Measurements from ENCODE around the gene CCDC178. TPM values are rescaled to one million over a fixed set of nuclear protein-coding genes. Genes with fewer than 3 reads are reported as not detected.

Gene CCDC178
- total RNA-seq, 2 experiments from 2014 or later = not detected

GRCh38 chr18:33114749-33115148 lies 325.8 kb downstream of the CCDC178 start:
- H3K36me3 Mint-ChIP-seq = no peaks in the 10 kb centered on the region
- no peaks in the 10 kb centered on the region for H3K4me1 Mint-ChIP-seq
- H3K4me3 Mint-ChIP-seq = no peak overlapping the region
- POLR2A ChIA-PET = no interaction called here
- H3K27ac Mint-ChIP-seq = no peak overlapping the region
- ATAC-seq (ENCODE audit: low read depth) = no peak
- DNase-seq = no peak
- H3K9me3 Mint-ChIP-seq = peaks cover 4% of the 10 kb centered on the region
- H3K27me3 Mint-ChIP-seq = no peaks in the 10 kb centered on the region

- H3K4me1 Mint-ChIP-seq = no peaks in the 10 kb centered on the region
- H3K4me3 Mint-ChIP-seq = no peak overlapping the region
- peaks cover 4% of the 10 kb centered on the region for H3K9me3 Mint-ChIP-seq
- no peaks in the 10 kb centered on the region for H3K36me3 Mint-ChIP-seq
- no peaks in the 10 kb centered on the region for H3K27me3 Mint-ChIP-seq
- H3K27ac Mint-ChIP-seq = no peak overlapping the region
- no peak for DNase-seq
- POLR2A ChIA-PET = no interaction called here
- no peak for ATAC-seq (ENCODE audit: low read depth)
Observed at GRCh38 chr18:33113416-33113815, 327.1 kb downstream of the CCDC178 start.

GRCh38 chr18:33107511-33107910 lies 333.0 kb downstream of the CCDC178 start:
- Mint-ChIP-seq H3K4me3 (no peak overlapping the region), H3K9me3 (no peaks in the 10 kb centered on the region), H3K4me1 (no peaks in the 10 kb centered on the region), H3K27me3 (no peaks in the 10 kb centered on the region), H3K27ac (no peak overlapping the region), H3K36me3 (no peaks in the 10 kb centered on the region)
- ATAC-seq (ENCODE audit: low read depth) (no peak), DNase-seq (no peak)
- POLR2A ChIA-PET = no interaction called here

GRCh38 chr18:33101316-33101715 lies 339.2 kb downstream of the CCDC178 start:
- Mint-ChIP-seq H3K27ac (no peak overlapping the region), H3K4me3 (no peak overlapping the region), H3K36me3 (no peaks in the 10 kb centered on the region), H3K9me3 (no peaks in the 10 kb centered on the region), H3K4me1 (no peaks in the 10 kb centered on the region), H3K27me3 (no peaks in the 10 kb centered on the region)
- no peak for DNase-seq
- ATAC-seq (ENCODE audit: low read depth) = no peak
- POLR2A ChIA-PET = no interaction called here

- no peaks in the 10 kb centered on the region for H3K36me3 Mint-ChIP-seq
- DNase-seq (no peak), ATAC-seq (ENCODE audit: low read depth) (no peak)
- H3K9me3 Mint-ChIP-seq = no peaks in the 10 kb centered on the region
- no peak overlapping the region for H3K4me3 Mint-ChIP-seq
- no peak overlapping the region for H3K27ac Mint-ChIP-seq
- POLR2A ChIA-PET = no interaction called here
- H3K4me1 Mint-ChIP-seq = no peaks in the 10 kb centered on the region
- H3K27me3 Mint-ChIP-seq = no peaks in the 10 kb centered on the region
Observed at GRCh38 chr18:33099626-33100025, 340.9 kb downstream of the CCDC178 start.

GRCh38 chr18:33097126-33097525 lies 343.4 kb downstream of the CCDC178 start:
- POLR2A ChIA-PET = no interaction called here
- Mint-ChIP-seq H3K27me3 (no peaks in the 10 kb centered on the region), H3K36me3 (no peaks in the 10 kb centered on the region), H3K9me3 (no peaks in the 10 kb centered on the region), H3K27ac (no peak overlapping the region), H3K4me1 (no peaks in the 10 kb centered on the region), H3K4me3 (no peak overlapping the region)
- DNase-seq = no peak
- ATAC-seq (ENCODE audit: low read depth) = no peak

GRCh38 chr18:33090461-33090860 lies 350.1 kb downstream of the CCDC178 start:
- Mint-ChIP-seq H3K4me1 (no peaks in the 10 kb centered on the region), H3K27me3 (no peaks in the 10 kb centered on the region), H3K36me3 (no peaks in the 10 kb centered on the region), H3K27ac (no peak overlapping the region), H3K4me3 (no peak overlapping the region), H3K9me3 (no peaks in the 10 kb centered on the region)
- POLR2A ChIA-PET = no interaction called here
- DNase-seq = no peak
- ATAC-seq (ENCODE audit: low read depth) = no peak

GRCh38 chr18:33076601-33077000 lies 363.9 kb downstream of the CCDC178 start:
- DNase-seq = no peak
- H3K27me3 Mint-ChIP-seq = no peaks in the 10 kb centered on the region
- no peaks in the 10 kb centered on the region for H3K4me1 Mint-ChIP-seq
- no peak overlapping the region for H3K4me3 Mint-ChIP-seq
- no peak for ATAC-seq (ENCODE audit: low read depth)
- no peaks in the 10 kb centered on the region for H3K36me3 Mint-ChIP-seq
- POLR2A ChIA-PET = no interaction called here
- H3K9me3 Mint-ChIP-seq = peaks cover 3% of the 10 kb centered on the region
- no peak overlapping the region for H3K27ac Mint-ChIP-seq

GRCh38 chr18:33074125-33074524 lies 366.4 kb downstream of the CCDC178 start:
- Mint-ChIP-seq H3K9me3 (peaks cover 4% of the 10 kb centered on the region), H3K4me3 (no peak overlapping the region), H3K4me1 (no peaks in the 10 kb centered on the region), H3K27ac (no peak overlapping the region), H3K27me3 (no peaks in the 10 kb centered on the region), H3K36me3 (no peaks in the 10 kb centered on the region)
- POLR2A ChIA-PET = no interaction called here
- ATAC-seq (ENCODE audit: low read depth) = no peak
- DNase-seq = no peak

- Mint-ChIP-seq H3K4me3 (no peak overlapping the region), H3K27me3 (no peaks in the 10 kb centered on the region), H3K9me3 (peaks cover 4% of the 10 kb centered on the region), H3K4me1 (no peaks in the 10 kb centered on the region), H3K27ac (no peak overlapping the region), H3K36me3 (no peaks in the 10 kb centered on the region)
- DNase-seq = no peak
- POLR2A ChIA-PET = no interaction called here
- ATAC-seq (ENCODE audit: low read depth) = no peak
Observed at GRCh38 chr18:33062834-33063364, 377.6 kb downstream of the CCDC178 start.

- no peak overlapping the region for H3K27ac Mint-ChIP-seq
Observed at GRCh38 chr18:33052886-33053285, 387.6 kb downstream of the CCDC178 start.

GRCh38 chr18:33051407-33051806 lies 389.1 kb downstream of the CCDC178 start:
- POLR2A ChIA-PET = no interaction called here
- Mint-ChIP-seq H3K4me1 (no peaks in the 10 kb centered on the region), H3K9me3 (no peaks in the 10 kb centered on the region), H3K27me3 (no peaks in the 10 kb centered on the region), H3K36me3 (no peaks in the 10 kb centered on the region), H3K4me3 (no peak overlapping the region), H3K27ac (no peak overlapping the region)
- ATAC-seq (ENCODE audit: low read depth) = no peak
- no peak for DNase-seq

More at GRCh38 chr18:33052886-33053285, 387.6 kb downstream of the CCDC178 start:
- no peaks in the 10 kb centered on the region for H3K36me3 Mint-ChIP-seq
- no peak for ATAC-seq (ENCODE audit: low read depth)
- H3K27me3 Mint-ChIP-seq = no peaks in the 10 kb centered on the region
- POLR2A ChIA-PET = no interaction called here
- H3K9me3 Mint-ChIP-seq = no peaks in the 10 kb centered on the region
- H3K4me1 Mint-ChIP-seq = no peaks in the 10 kb centered on the region
- no peak for DNase-seq
- no peak overlapping the region for H3K4me3 Mint-ChIP-seq

- H3K27ac Mint-ChIP-seq = no peak overlapping the region
- H3K27me3 Mint-ChIP-seq = no peaks in the 10 kb centered on the region
- DNase-seq = no peak
- H3K4me1 Mint-ChIP-seq = no peaks in the 10 kb centered on the region
- POLR2A ChIA-PET = no interaction called here
- H3K36me3 Mint-ChIP-seq = no peaks in the 10 kb centered on the region
- H3K9me3 Mint-ChIP-seq = peaks cover 7% of the 10 kb centered on the region
- ATAC-seq (ENCODE audit: low read depth) = no peak
- H3K4me3 Mint-ChIP-seq = no peak overlapping the region
Observed at GRCh38 chr18:33040213-33040612, 400.3 kb downstream of the CCDC178 start.

GRCh38 chr18:33034945-33035344 lies 405.6 kb downstream of the CCDC178 start:
- POLR2A ChIA-PET = no interaction called here
- H3K4me3 Mint-ChIP-seq = no peak overlapping the region
- ATAC-seq (ENCODE audit: low read depth) = no peak
- H3K4me1 Mint-ChIP-seq = no peaks in the 10 kb centered on the region
- no peak overlapping the region for H3K27ac Mint-ChIP-seq
- DNase-seq = no peak
- no peaks in the 10 kb centered on the region for H3K36me3 Mint-ChIP-seq
- H3K27me3 Mint-ChIP-seq = no peaks in the 10 kb centered on the region
- H3K9me3 Mint-ChIP-seq = peaks cover 11% of the 10 kb centered on the region

GRCh38 chr18:33034212-33034611 lies 406.3 kb downstream of the CCDC178 start:
- POLR2A ChIA-PET = no interaction called here
- DNase-seq (no peak), ATAC-seq (ENCODE audit: low read depth) (no peak)
- Mint-ChIP-seq H3K27me3 (no peaks in the 10 kb centered on the region), H3K9me3 (peaks cover 11% of the 10 kb centered on the region), H3K4me3 (no peak overlapping the region), H3K4me1 (no peaks in the 10 kb centered on the region), H3K36me3 (no peaks in the 10 kb centered on the region), H3K27ac (no peak overlapping the region)

Data from activated naive CD8-positive, alpha-beta T cell treated with anti-CD3 and anti-CD28 coated beads, Interleukin-2, amount 10 ng/mL, durations not matched to agents 7 days and 5 days (primary cell).